Measurements from ENCODE around the gene HPCAL1. TPM values are rescaled to one million over a fixed set of nuclear protein-coding genes. Genes with fewer than 3 reads are reported as not detected.

Gene HPCAL1
- total RNA-seq, 3 donors from 2014 or later = 42.0 to 98.1 (median 47.7) TPM

- no peaks in the 10 kb centered on the region for H3K36me3 ChIP-seq (ENCODE audit: low read depth)
- H3K9me3 ChIP-seq = no peaks in the 10 kb centered on the region
- no peak for TF ChIP-seq CTCF (IDR thresholded peaks at IDR 0.05)
- ATAC-seq (peak; percentile 35), DNase-seq (peak in 1 of 3 donors; percentile 61)
- no peak overlapping the region for H3K4me3 ChIP-seq
- H3K4me1 ChIP-seq (ENCODE audit: low read depth) = peaks cover 18% of the 10 kb centered on the region
- intact Hi-C loops (cut with DNase I, micrococcal nuclease) = no loop called here
Measured at GRCh38 chr2:10400978-10401951, 98.6 kb downstream of the HPCAL1 start.

GRCh38 chr2:10402062-10402585 lies 99.4 kb downstream of the HPCAL1 start:
- no peak for DNase-seq
- Histone ChIP-seq H3K9me3 (no peaks in the 10 kb centered on the region), H3K4me1 (ENCODE audit: low read depth) (peaks cover 19% of the 10 kb centered on the region), H3K4me3 (no peak overlapping the region), H3K36me3 (ENCODE audit: low read depth) (no peaks in the 10 kb centered on the region)
- intact Hi-C loops (cut with DNase I, micrococcal nuclease) = no loop called here
- ATAC-seq = peak; percentile 25
- TF ChIP-seq CTCF (IDR thresholded peaks at IDR 0.05) = no peak

- Histone ChIP-seq H3K4me1 (ENCODE audit: low read depth) (peaks cover 23% of the 10 kb centered on the region), H3K4me3 (no peak overlapping the region), H3K36me3 (ENCODE audit: low read depth) (no peaks in the 10 kb centered on the region), H3K9me3 (no peaks in the 10 kb centered on the region)
- intact Hi-C loops (cut with DNase I, micrococcal nuclease) = no loop called here
- ATAC-seq (no peak), DNase-seq (no peak)
- TF ChIP-seq CTCF (IDR thresholded peaks at IDR 0.05) = no peak
Measured at GRCh38 chr2:10402653-10403215, 100.0 kb downstream of the HPCAL1 start.

DNA sequence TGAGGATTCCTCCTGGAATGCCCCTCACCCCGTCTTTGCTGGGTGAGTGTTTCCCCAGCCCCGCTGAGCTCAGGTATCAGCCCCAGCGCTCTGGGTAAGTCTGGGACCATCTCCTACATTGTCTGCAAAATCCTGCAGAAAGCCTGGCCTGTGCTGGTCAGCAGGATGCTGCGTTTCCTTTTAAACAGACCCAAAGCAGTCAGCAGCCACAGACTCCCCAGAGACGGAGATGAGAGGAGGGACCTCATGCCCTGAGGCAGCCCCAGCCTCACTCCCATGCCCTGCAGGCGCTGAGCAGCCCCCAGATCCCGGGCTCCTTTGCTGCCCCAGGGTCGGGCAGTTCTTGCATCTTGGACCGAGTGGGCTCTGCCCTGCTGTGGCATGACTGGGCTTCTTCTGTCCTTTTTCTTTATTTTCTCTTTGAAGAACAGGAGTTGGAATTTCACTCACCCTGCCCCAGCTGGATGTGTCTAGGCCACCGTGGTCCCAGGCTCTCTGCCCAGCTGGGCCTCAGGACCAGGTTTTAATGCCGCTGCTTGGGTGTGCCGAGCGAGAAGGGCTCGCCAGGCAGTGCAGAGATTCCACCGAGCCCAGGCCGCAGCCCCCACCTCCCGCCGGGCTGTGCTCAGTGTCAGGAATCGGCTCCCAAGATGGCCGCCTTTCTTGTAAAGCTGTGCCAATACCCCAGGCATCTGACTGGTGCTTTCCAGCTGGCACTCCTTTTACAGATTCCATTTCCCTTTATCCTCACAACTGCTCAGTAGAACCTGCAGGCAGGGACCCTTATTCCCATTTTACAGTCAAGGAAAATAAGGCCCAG lies 101.8 kb downstream of the HPCAL1 start:
- TF ChIP-seq CTCF (IDR thresholded peaks at IDR 0.05) = no peak
- peaks cover 37% of the 10 kb centered on the region for H3K4me1 ChIP-seq (ENCODE audit: low read depth)
- no peak for ATAC-seq
- no peak overlapping the region for H3K4me3 ChIP-seq
- H3K9me3 ChIP-seq = no peaks in the 10 kb centered on the region
- H3K36me3 ChIP-seq (ENCODE audit: low read depth) = no peaks in the 10 kb centered on the region
- no peak for DNase-seq
- intact Hi-C loops (cut with DNase I, micrococcal nuclease) = no loop called here

DNA sequence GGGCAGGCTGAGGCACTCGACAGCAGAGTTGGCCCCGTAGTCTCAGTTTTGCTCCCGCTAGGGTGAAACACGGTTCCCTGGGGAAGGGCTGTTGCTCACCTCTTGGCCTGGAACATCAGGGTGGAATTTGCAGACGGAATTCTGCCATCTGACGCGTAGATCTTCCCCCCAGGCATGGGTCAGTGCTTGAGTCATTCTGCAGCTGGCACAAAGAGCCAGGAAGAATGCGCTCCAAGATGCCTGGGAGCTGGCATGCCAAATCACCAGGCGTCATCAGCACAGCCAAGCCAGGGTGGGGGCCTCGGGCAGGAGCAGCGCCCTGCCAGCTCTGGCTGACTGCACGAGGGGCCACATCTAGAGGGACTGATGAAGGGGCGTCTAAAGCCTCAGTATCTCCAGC lies 102.7 kb downstream of the HPCAL1 start:
- ATAC-seq = no peak
- H3K9me3 ChIP-seq = no peaks in the 10 kb centered on the region
- DNase-seq = no peak
- intact Hi-C loops (cut with DNase I, micrococcal nuclease) = no loop called here
- H3K4me1 ChIP-seq (ENCODE audit: low read depth) = peaks cover 34% of the 10 kb centered on the region
- no peak for TF ChIP-seq CTCF (IDR thresholded peaks at IDR 0.05)
- H3K36me3 ChIP-seq (ENCODE audit: low read depth) = no peaks in the 10 kb centered on the region
- no peak overlapping the region for H3K4me3 ChIP-seq
